ENCODE measurements around the gene PTPRT. TPM values are rescaled to one million over a fixed set of nuclear protein-coding genes. Genes with fewer than 3 reads are reported as not detected.

The PTPRT gene
- total RNA-seq, 6 donors from 2014 or later = 0.20 to 7.1 (median 3.8) TPM

DNA sequence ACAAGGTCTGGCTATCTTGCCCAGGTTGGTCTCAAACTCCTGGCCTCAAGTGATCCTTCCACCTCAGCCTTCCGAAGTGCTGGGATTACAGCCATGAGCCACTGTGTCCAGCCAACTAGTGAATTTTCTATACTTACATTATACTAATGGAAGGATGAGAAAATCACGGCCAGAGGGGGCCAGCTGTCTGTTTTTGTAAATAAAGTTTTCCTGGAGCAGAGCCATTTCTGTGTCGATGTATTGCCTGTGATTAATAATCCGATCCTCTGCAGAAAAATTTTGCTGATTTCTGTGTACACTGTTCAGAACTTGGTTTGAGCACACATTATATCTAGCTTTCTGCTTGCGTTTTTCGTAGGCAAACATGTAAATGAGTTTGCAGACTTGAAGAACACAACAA, 28.8 kb downstream of the PTPRT start:
- no peaks in the 10 kb centered on the region for H3K4me1 ChIP-seq
- no peak overlapping the region for H3K27ac ChIP-seq
- TF ChIP-seq POLR2AphosphoS5 (IDR thresholded peaks at IDR 0.05) (no peak), POLR2A (IDR thresholded peaks at IDR 0.05) (no peak), EP300 (IDR thresholded peaks at IDR 0.05) (no peak)
- TF ChIP-seq, protein P1, sequence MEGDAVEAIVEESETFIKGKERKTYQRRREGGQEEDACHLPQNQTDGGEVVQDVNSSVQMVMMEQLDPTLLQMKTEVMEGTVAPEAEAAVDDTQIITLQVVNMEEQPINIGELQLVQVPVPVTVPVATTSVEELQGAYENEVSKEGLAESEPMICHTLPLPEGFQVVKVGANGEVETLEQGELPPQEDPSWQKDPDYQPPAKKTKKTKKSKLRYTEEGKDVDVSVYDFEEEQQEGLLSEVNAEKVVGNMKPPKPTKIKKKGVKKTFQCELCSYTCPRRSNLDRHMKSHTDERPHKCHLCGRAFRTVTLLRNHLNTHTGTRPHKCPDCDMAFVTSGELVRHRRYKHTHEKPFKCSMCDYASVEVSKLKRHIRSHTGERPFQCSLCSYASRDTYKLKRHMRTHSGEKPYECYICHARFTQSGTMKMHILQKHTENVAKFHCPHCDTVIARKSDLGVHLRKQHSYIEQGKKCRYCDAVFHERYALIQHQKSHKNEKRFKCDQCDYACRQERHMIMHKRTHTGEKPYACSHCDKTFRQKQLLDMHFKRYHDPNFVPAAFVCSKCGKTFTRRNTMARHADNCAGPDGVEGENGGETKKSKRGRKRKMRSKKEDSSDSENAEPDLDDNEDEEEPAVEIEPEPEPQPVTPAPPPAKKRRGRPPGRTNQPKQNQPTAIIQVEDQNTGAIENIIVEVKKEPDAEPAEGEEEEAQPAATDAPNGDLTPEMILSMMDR (IDR thresholded peaks at IDR 0.05) = no peak
- H3K27me3 ChIP-seq = no peaks in the 10 kb centered on the region
- H3K36me3 ChIP-seq = no peaks in the 10 kb centered on the region
- ATAC-seq (ENCODE audit: low FRiP score in 2 of 2) (no peak), DNase-seq (no peak)
- WGBS, 2 donors = 63 to 74% methylated on average over 6 of the region's 6 CpGs
- H3K9me3 ChIP-seq = no peaks in the 10 kb centered on the region
- no peak overlapping the region for H3K4me3 ChIP-seq

DNA sequence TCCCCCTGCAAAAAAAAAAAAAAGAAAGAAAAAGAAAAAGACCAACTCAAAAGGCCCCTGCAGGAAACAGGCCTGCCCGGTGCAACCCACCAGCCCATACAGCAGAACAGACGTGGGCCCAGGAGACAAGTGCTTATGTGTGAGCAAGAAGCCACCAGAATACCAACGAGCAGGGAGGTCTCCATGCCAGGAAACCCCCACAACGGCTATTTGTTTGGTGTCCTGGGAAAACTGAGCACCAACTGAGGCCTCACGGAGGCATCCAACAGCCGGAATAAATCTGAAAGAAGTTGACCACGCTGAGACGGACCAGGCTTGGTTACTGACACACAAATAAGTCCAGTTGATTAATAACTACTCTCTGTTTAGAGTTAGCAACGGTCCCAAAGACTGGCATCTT, 29.7 kb downstream of the PTPRT start:
- Histone ChIP-seq H3K36me3 (no peaks in the 10 kb centered on the region), H3K27me3 (no peaks in the 10 kb centered on the region), H3K9me3 (no peaks in the 10 kb centered on the region), H3K4me1 (no peaks in the 10 kb centered on the region), H3K27ac (no peak overlapping the region), H3K4me3 (no peak overlapping the region)
- TF ChIP-seq POLR2A (IDR thresholded peaks at IDR 0.05) (no peak), POLR2AphosphoS5 (IDR thresholded peaks at IDR 0.05) (no peak), EP300 (IDR thresholded peaks at IDR 0.05) (no peak)
- TF ChIP-seq, protein P1 (IDR thresholded peaks at IDR 0.05) = no peak
- ATAC-seq (ENCODE audit: low FRiP score in 2 of 2) (no peak), DNase-seq (no peak)
- 73 to 76% methylated on average over 9 of the region's 9 CpGs for WGBS, 2 donors

DNA sequence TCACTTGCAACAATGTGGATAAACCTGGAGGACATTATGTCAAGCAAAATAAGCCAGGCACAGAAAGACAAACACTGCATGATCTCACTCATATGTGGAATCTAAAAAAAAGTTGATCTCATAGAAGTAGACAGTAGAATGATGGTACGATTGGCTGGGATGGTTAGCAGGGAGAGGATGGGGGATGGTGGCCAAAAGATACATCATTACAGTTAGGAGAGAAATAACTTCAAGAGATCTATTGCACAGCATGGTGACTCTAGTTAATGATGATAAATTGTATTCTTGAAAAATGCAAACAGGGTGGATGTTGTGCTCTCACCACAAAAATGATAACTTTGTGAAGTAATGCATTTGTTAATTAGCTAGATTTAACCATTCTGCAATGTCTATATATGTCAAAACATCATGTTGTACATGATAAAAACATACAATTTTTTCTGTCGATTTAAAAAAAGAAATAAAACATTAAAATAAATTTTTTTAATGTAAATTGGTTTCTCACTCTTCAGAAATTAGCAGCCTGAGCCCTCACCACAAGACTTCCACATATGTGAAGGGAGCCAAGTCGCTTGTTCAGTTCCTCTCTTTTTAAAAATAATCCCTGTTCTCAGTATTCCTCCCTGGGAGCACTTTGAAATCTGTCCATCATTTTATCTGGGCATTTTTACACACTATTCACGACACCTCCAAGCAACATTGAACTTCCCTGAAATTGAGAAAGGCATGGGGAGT, 34.2 kb downstream of the PTPRT start:
- H3K4me3 ChIP-seq = no peak overlapping the region
- no peaks in the 10 kb centered on the region for H3K27me3 ChIP-seq
- no peaks in the 10 kb centered on the region for H3K36me3 ChIP-seq
- no peaks in the 10 kb centered on the region for H3K4me1 ChIP-seq
- no peak overlapping the region for H3K27ac ChIP-seq
- H3K9me3 ChIP-seq = no peaks in the 10 kb centered on the region
- no peak for TF ChIP-seq EP300 (IDR thresholded peaks at IDR 0.05)
- TF ChIP-seq, protein P1 (IDR thresholded peaks at IDR 0.05) = no peak
- TF ChIP-seq POLR2AphosphoS5 (IDR thresholded peaks at IDR 0.05) = no peak
- no peak for TF ChIP-seq POLR2A (IDR thresholded peaks at IDR 0.05)
- DNase-seq = no peak
- WGBS, 2 donors = 72 to 84% methylated on average over 4 of the region's 4 CpGs
- no peak for ATAC-seq (ENCODE audit: low FRiP score in 2 of 2)

GRCh38 chr20:43151901-43152300, 37.8 kb downstream of the PTPRT start:
- Histone ChIP-seq H3K27me3 (no peaks in the 10 kb centered on the region), H3K9me3 (no peaks in the 10 kb centered on the region), H3K4me3 (no peak overlapping the region), H3K27ac (no peak overlapping the region), H3K36me3 (no peaks in the 10 kb centered on the region), H3K4me1 (no peaks in the 10 kb centered on the region)
- WGBS, 2 donors = 64 to 66% methylated on average over 2 of the region's 2 CpGs
- DNase-seq (no peak), ATAC-seq (ENCODE audit: low FRiP score in 2 of 2) (no peak)
- TF ChIP-seq, protein P1 (IDR thresholded peaks at IDR 0.05) = no peak
- no peak for TF ChIP-seq POLR2AphosphoS5 (IDR thresholded peaks at IDR 0.05)
- TF ChIP-seq EP300 (IDR thresholded peaks at IDR 0.05) = no peak
- no peak for TF ChIP-seq POLR2A (IDR thresholded peaks at IDR 0.05)

- no peaks in the 10 kb centered on the region for H3K36me3 ChIP-seq
- 81 to 88% methylated on average over 2 of the region's 2 CpGs for WGBS, 2 donors
Observed at GRCh38 chr20:43151256-43151655, 38.5 kb downstream of the PTPRT start.

More at GRCh38 chr20:43151256-43151655, 38.5 kb downstream of the PTPRT start:
- H3K4me3 ChIP-seq = no peak overlapping the region
- H3K27ac ChIP-seq = no peak overlapping the region
- TF ChIP-seq EP300 (IDR thresholded peaks at IDR 0.05) (no peak), POLR2AphosphoS5 (IDR thresholded peaks at IDR 0.05) (no peak), POLR2A (IDR thresholded peaks at IDR 0.05) (no peak)
- TF ChIP-seq, protein P1 (IDR thresholded peaks at IDR 0.05) = no peak
- H3K27me3 ChIP-seq = no peaks in the 10 kb centered on the region
- ATAC-seq (ENCODE audit: low FRiP score in 2 of 2) (no peak), DNase-seq (no peak)
- H3K9me3 ChIP-seq = no peaks in the 10 kb centered on the region
- H3K4me1 ChIP-seq = no peaks in the 10 kb centered on the region
